Measurements from ENCODE around the gene RCC2. TPM values are rescaled to one million over a fixed set of nuclear protein-coding genes. Genes with fewer than 3 reads are reported as not detected.
"Not testable (repeated sequence)": the region's sequence is repeated elsewhere in the genome, so short reads cannot be mapped to it uniquely, and the experiment has no call there.

RCC2 gene
- 10 to 100 TPM; 35.9 to 53.5 (median 50.4) TPM for total RNA-seq
- total RNA-seq (2013), result 34.3 TPM
- total RNA-seq, result 71.2 to 272 (median 134) reads per million in 29 experiments

- peak within 1 kb of the TSS; percentile 88 to 95 for H3K27ac Mint-ChIP-seq
- DNase-seq, result peak; percentile 50 to 87 (median 67)
- Histone ChIP-seq H3K27ac (ENCODE audit: low read length) (peak within 1 kb of the TSS; percentile 66), H3K4me1 (ENCODE audit: control insufficient read depth in 1 of 2, extremely low read depth in 1 of 2, insufficient read depth in 2 of 2, low read length in 2 of 2) (peaks cover 14 to 33% of the 10 kb centered on the region in 2 experiments), H3K9me3 (no peaks in the 10 kb centered on the region), H3K27me3 (replicated peaks in 1 of 2; ENCODE audit: control insufficient read depth in 2 of 2, extremely low read depth in 1 of 2, insufficient read depth in 2 of 2, low read length in 1 of 2) (peaks cover 0 to 10% of the 10 kb centered on the region in 2 experiments), H3K4me3 (ENCODE audit: control insufficient read depth in 1 of 2, extremely low read depth in 1 of 2, low read length in 1 of 2) (peak within 1 kb of the TSS; percentile 90 to 97), H3K36me3 (ENCODE audit: control insufficient read depth in 2 of 2, extremely low read depth in 1 of 2, insufficient read depth in 1 of 2, low read length in 1 of 2) (peaks cover 0 to under 1% of the 10 kb centered on the region in 2 donors)
- ATAC-seq (replicated peaks in 1 of 4), result peak; percentile 76 to 85 (median 80)
- H3K27me3 Mint-ChIP-seq, result no peaks in the 10 kb centered on the region
- H3K36me3 Mint-ChIP-seq, result peaks cover 2% of the 10 kb centered on the region
- peak within 1 kb of the TSS; percentile 90 to 97 (median 96) for H3K4me3 Mint-ChIP-seq
- H3K9me3 Mint-ChIP-seq, result no peaks in the 10 kb centered on the region
- WGBS (ENCODE audit: insufficient coverage), result under 1% methylated on average over 56 of the region's 75 CpGs
- POLR2A ChIA-PET, result interaction anchor here in 1 of 2 donors (0.6 to 0.7 kb wide), 2 partner anchors 10 to 13 kb away, joined by 3 to 4 read pairs; no protein-coding TSS in a partner anchor
- CTCF ChIA-PET, result no interaction called here
- H3K4me1 Mint-ChIP-seq, result peaks cover 40 to 44% (median 42%) of the 10 kb centered on the region in 3 donors
Observed at GRCh38 chr1:17439250-17440073, at the start of gene RCC2. TSS of gene RCC2 (minus strand) at chr1:17439677. CDS start at chr1:17438514, 1,163 bp downstream.

- H3K9me3 Mint-ChIP-seq, result no peaks in the 10 kb centered on the region
- H3K4me3 Mint-ChIP-seq, result no peak overlapping the region
- no peak overlapping the region for H3K27ac Mint-ChIP-seq
- Histone ChIP-seq H3K36me3 (ENCODE audit: control insufficient read depth in 2 of 2, extremely low read depth in 1 of 2, insufficient read depth in 1 of 2, low read length in 1 of 2) (no peaks in the 10 kb centered on the region), H3K9me3 (no peaks in the 10 kb centered on the region), H3K4me3 (ENCODE audit: control insufficient read depth in 1 of 2, extremely low read depth in 1 of 2, low read length in 1 of 2) (no peak overlapping the region), H3K27me3 (replicated peaks in 1 of 2; ENCODE audit: control insufficient read depth in 2 of 2, extremely low read depth in 1 of 2, insufficient read depth in 2 of 2, low read length in 1 of 2) (peaks cover 0 to 6% of the 10 kb centered on the region in 2 experiments), H3K4me1 (ENCODE audit: control insufficient read depth in 1 of 2, extremely low read depth in 1 of 2, insufficient read depth in 2 of 2, low read length in 2 of 2) (no peaks in the 10 kb centered on the region), H3K27ac (ENCODE audit: low read length) (no peak overlapping the region)
- POLR2A ChIA-PET, result no interaction called here
- 88% methylated on average over 2 of the region's 9 CpGs for WGBS (ENCODE audit: insufficient coverage)
- H3K36me3 Mint-ChIP-seq, result no peaks in the 10 kb centered on the region
- CTCF ChIA-PET, result no interaction called here
- ATAC-seq (replicated peaks in 1 of 4), result no peak
- H3K4me1 Mint-ChIP-seq, result no peaks in the 10 kb centered on the region
- H3K27me3 Mint-ChIP-seq, result peaks cover 12 to 17% of the 10 kb centered on the region in 2 donors
- no peak for DNase-seq
Observed at GRCh38 chr1:17486242-17486641, 46.8 kb upstream of the RCC2 start.

GRCh38 chr1:17485281-17485680, 45.8 kb upstream of the RCC2 start:
- H3K4me1 Mint-ChIP-seq, result no peaks in the 10 kb centered on the region
- ATAC-seq (replicated peaks in 1 of 4) (no peak), DNase-seq (peak in 2 of 35 experiments; percentile 2 to 16)
- Histone ChIP-seq H3K36me3 (ENCODE audit: control insufficient read depth in 2 of 2, extremely low read depth in 1 of 2, insufficient read depth in 1 of 2, low read length in 1 of 2) (no peaks in the 10 kb centered on the region), H3K9me3 (no peaks in the 10 kb centered on the region), H3K4me3 (ENCODE audit: control insufficient read depth in 1 of 2, extremely low read depth in 1 of 2, low read length in 1 of 2) (no peak overlapping the region), H3K4me1 (ENCODE audit: control insufficient read depth in 1 of 2, extremely low read depth in 1 of 2, insufficient read depth in 2 of 2, low read length in 2 of 2) (no peaks in the 10 kb centered on the region), H3K27me3 (replicated peaks in 1 of 2; ENCODE audit: control insufficient read depth in 2 of 2, extremely low read depth in 1 of 2, insufficient read depth in 2 of 2, low read length in 1 of 2) (peaks cover 0 to 4% of the 10 kb centered on the region in 2 experiments), H3K27ac (ENCODE audit: low read length) (no peak overlapping the region)
- ChIA-PET POLR2A (no interaction called here), CTCF (no interaction called here)
- no peaks in the 10 kb centered on the region for H3K36me3 Mint-ChIP-seq
- no peak overlapping the region for H3K27ac Mint-ChIP-seq
- WGBS (ENCODE audit: insufficient coverage), result 66% methylated on average over 10 of the region's 10 CpGs
- no peaks in the 10 kb centered on the region for H3K9me3 Mint-ChIP-seq
- H3K4me3 Mint-ChIP-seq, result no peak overlapping the region
- peaks cover 12 to 17% of the 10 kb centered on the region in 2 donors for H3K27me3 Mint-ChIP-seq

GRCh38 chr1:17481981-17482380, 42.5 kb upstream of the RCC2 start:
- H3K4me1 ChIP-seq (ENCODE audit: control insufficient read depth in 1 of 2, extremely low read depth in 1 of 2, insufficient read depth in 2 of 2, low read length in 2 of 2); H3K4me1 Mint-ChIP-seq; POLR2A ChIA-PET; H3K27me3 ChIP-seq (replicated peaks in 1 of 2; ENCODE audit: control insufficient read depth in 2 of 2, extremely low read depth in 1 of 2, insufficient read depth in 2 of 2, low read length in 1 of 2); ATAC-seq (replicated peaks in 1 of 4); H3K4me3 ChIP-seq (ENCODE audit: control insufficient read depth in 1 of 2, extremely low read depth in 1 of 2, low read length in 1 of 2); H3K27ac ChIP-seq (ENCODE audit: low read length); H3K4me3 Mint-ChIP-seq; H3K36me3 Mint-ChIP-seq; CTCF ChIA-PET; H3K36me3 ChIP-seq (ENCODE audit: control insufficient read depth in 2 of 2, extremely low read depth in 1 of 2, insufficient read depth in 1 of 2, low read length in 1 of 2); H3K9me3 Mint-ChIP-seq; H3K9me3 ChIP-seq; H3K27ac Mint-ChIP-seq; DNase-seq: not testable (repeated sequence)
- peaks cover 12% of the 10 kb centered on the region in 2 donors for H3K27me3 Mint-ChIP-seq
- 98% methylated on average over 8 of the region's 10 CpGs for WGBS (ENCODE audit: insufficient coverage)

GRCh38 chr1:17480846-17481245, 41.4 kb upstream of the RCC2 start:
- H3K36me3 ChIP-seq (ENCODE audit: control insufficient read depth in 2 of 2, extremely low read depth in 1 of 2, insufficient read depth in 1 of 2, low read length in 1 of 2), result no peaks in the 10 kb centered on the region
- no peaks in the 10 kb centered on the region for H3K9me3 Mint-ChIP-seq
- ChIA-PET POLR2A (no interaction called here), CTCF (no interaction called here)
- H3K27ac ChIP-seq (ENCODE audit: low read length), result no peak overlapping the region
- no peak overlapping the region for H3K4me3 ChIP-seq (ENCODE audit: control insufficient read depth in 1 of 2, extremely low read depth in 1 of 2, low read length in 1 of 2)
- H3K4me3 Mint-ChIP-seq, result no peak overlapping the region
- H3K36me3 Mint-ChIP-seq, result no peaks in the 10 kb centered on the region
- DNase-seq, result no peak
- no peaks in the 10 kb centered on the region for H3K4me1 ChIP-seq (ENCODE audit: control insufficient read depth in 1 of 2, extremely low read depth in 1 of 2, insufficient read depth in 2 of 2, low read length in 2 of 2)
- 75% methylated on average over 4 of the region's 7 CpGs for WGBS (ENCODE audit: insufficient coverage)
- H3K27ac Mint-ChIP-seq, result no peak overlapping the region
- H3K27me3 Mint-ChIP-seq, result peaks cover 12 to 16% of the 10 kb centered on the region in 2 donors
- H3K4me1 Mint-ChIP-seq, result no peaks in the 10 kb centered on the region
- H3K9me3 ChIP-seq, result no peaks in the 10 kb centered on the region
- ATAC-seq (replicated peaks in 1 of 4), result no peak
- H3K27me3 ChIP-seq (replicated peaks in 1 of 2; ENCODE audit: control insufficient read depth in 2 of 2, extremely low read depth in 1 of 2, insufficient read depth in 2 of 2, low read length in 1 of 2), result peaks cover 0 to 16% of the 10 kb centered on the region in 2 experiments

- 86% methylated on average over 2 of the region's 3 CpGs for WGBS (ENCODE audit: insufficient coverage)
- H3K4me1 Mint-ChIP-seq, result no peaks in the 10 kb centered on the region
- H3K36me3 Mint-ChIP-seq, result no peaks in the 10 kb centered on the region
- H3K27me3 ChIP-seq (replicated peaks in 1 of 2; ENCODE audit: control insufficient read depth in 2 of 2, extremely low read depth in 1 of 2, insufficient read depth in 2 of 2, low read length in 1 of 2), result peaks cover 0 to 15% of the 10 kb centered on the region in 2 experiments
- no peak overlapping the region for H3K27ac ChIP-seq (ENCODE audit: low read length)
- no peak for ATAC-seq (replicated peaks in 1 of 4)
- no peaks in the 10 kb centered on the region for H3K4me1 ChIP-seq (ENCODE audit: control insufficient read depth in 1 of 2, extremely low read depth in 1 of 2, insufficient read depth in 2 of 2, low read length in 2 of 2)
- no peak for DNase-seq
- H3K9me3 ChIP-seq, result no peaks in the 10 kb centered on the region
- no peak overlapping the region for H3K4me3 ChIP-seq (ENCODE audit: control insufficient read depth in 1 of 2, extremely low read depth in 1 of 2, low read length in 1 of 2)
- H3K4me3 Mint-ChIP-seq, result no peak overlapping the region
- H3K9me3 Mint-ChIP-seq, result no peaks in the 10 kb centered on the region
- H3K36me3 ChIP-seq (ENCODE audit: control insufficient read depth in 2 of 2, extremely low read depth in 1 of 2, insufficient read depth in 1 of 2, low read length in 1 of 2), result no peaks in the 10 kb centered on the region
- no peak overlapping the region for H3K27ac Mint-ChIP-seq
- ChIA-PET POLR2A (no interaction called here), CTCF (no interaction called here)
- H3K27me3 Mint-ChIP-seq, result peaks cover 0 to 4% of the 10 kb centered on the region in 2 donors
Observed at GRCh38 chr1:17475752-17476151, 36.3 kb upstream of the RCC2 start.

Data from T-cell (primary cell).